ELR (cell line): ENCODE data around the gene DNAI2.
"Not testable (repeated sequence)": the region's sequence is repeated elsewhere in the genome, so short reads cannot be mapped to it uniquely, and the experiment has no call there.

Experiments
- DNase-seq: peaks from one replicate; pipeline ENCODE4 v3.0.0-alpha.2; 2015; ENCODE audit warnings: low read depth

DNAI2 gene

DNA sequence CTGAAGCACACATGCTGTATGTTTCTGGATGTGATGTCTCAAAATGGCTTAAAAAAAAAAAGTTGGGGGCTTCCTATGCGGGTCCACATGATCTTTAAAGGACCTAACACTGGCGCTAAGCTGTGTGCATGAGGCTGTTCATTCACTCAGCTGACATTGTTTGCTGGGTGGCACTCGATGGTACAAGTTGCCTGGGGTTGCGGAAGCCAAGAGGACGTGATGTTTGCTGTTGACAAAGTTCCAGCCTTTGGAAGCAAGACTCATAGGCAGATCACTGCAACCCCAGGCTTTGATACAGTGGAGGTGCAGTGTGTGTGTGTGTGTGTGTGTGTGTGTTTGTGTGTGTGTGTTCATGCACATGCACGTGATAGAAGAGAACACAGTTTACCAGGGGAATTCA lies 29.5 kb upstream of the DNAI2 start:
- DNase-seq = no peak

DNA sequence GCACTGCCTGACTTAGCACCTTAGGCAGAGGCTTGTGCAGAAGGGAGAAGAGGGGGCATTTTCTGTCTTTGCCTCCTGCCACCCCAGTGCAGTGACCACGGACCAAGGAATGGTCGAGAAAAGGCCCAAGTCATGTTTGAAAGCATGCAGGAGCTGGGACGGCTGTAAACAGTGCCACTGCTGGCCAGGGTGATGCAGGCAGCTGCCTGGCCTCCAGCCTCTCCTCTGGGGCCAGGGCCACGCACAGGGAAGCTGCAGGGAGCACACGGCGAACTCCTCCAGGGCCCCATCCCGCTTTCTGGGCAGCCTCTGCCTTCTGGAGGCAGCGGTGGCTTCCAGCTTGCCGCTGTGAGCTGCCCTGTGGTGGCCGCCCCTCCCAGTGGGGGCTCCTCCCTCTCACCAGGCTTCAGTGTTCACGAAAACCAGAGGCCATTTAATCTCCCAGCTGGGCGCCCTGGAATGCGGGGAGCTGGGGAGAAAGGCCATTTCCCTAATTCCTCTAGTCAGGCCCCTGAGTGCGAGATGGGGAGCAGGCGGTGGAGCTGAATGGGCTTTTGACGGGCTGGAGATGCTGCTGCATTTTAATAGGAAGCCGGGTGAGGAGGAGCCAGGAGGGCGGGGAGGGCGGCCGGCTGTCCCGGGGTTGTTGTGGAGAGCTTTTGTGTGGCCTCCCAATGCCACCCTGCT lies 28.7 kb upstream of the DNAI2 start:
- DNase-seq = no peak

DNA sequence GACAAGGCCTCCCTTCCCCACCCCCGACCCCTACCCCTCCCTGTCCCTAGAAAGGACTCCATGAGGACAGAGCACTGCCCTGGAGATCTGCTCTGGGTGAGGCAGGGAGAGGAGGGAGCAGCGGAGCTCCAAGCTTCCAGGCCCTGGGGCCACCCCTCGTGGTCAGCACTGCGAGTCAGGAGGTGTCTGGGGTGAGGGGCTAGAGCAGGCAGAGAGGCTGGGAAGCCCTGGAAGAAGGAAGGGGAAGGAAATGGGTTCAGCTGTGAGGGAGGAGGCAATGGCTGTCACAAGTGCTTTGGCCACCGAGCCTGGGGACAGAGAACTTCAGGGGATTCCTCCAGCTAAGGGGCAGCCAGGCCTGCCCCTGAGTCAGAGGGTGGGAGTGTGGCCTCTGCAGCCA lies 28.2 kb upstream of the DNAI2 start:
- DNase-seq = no peak

DNA sequence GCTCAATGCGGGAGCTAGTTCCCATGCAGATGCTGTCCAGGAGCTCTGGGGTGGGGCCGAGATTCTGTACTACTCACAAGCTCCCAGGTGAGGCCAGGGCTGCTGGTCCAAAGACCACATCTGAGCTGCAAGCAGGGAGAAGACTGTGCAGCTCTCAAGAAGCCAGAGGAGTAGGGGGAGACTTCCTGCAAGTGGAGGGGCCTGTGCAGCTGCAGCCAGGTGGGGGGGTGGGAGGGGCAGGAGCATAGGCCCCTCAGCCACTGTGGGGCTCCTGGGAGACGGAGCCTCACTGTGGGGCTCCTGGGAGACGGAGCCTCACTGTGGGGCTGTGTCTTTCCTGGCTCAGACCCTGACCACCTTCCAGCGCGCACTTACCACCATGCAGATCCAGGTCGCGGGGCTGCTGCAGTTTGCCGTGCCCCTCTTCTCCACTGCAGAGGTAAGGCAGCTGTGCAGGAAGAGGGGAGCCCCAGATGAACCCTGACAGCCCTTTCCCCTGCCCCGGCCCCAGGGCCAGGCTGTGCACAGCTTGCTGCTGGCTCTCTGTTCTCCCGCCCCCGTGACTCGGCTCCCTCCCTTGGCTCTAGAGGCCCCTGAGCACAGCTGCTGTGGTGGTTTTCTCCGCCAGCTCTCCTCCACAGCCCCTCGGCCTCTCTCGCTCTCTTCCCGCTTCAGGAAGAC lies 24.3 kb upstream of the DNAI2 start:
- DNase-seq = no peak

DNA sequence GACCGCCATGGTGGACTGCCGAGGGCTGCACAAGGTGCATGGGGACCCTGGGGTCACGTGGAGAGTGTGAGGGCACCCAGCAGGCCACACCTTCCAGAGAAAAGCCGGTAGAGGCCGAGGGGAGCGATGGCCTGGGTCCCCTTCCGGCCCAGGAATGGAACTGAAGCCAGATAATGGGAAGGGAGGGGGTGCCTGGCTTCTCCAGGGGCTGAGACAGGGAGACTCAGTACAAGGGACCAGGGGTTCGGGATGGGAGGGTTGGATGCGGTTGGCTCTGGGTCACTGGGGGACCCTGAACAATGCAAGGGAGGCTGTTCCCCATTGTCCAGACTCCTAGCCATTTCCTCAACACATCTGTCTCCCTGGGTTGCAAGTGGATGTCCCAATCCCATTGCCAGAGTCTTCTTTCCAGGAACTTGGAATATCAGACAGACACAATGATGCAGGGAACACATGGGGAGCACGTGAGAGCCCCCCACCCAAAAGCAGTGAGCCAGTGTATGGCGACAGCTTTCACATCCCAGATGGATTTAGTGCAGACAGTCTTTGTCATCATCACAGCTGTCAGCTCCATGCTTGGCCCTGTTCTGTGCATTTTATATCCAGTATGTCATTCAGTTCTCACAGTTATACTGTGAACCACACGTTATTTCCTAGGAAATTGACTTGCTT lies 23.6 kb upstream of the DNAI2 start:
- DNase-seq = no peak

DNA sequence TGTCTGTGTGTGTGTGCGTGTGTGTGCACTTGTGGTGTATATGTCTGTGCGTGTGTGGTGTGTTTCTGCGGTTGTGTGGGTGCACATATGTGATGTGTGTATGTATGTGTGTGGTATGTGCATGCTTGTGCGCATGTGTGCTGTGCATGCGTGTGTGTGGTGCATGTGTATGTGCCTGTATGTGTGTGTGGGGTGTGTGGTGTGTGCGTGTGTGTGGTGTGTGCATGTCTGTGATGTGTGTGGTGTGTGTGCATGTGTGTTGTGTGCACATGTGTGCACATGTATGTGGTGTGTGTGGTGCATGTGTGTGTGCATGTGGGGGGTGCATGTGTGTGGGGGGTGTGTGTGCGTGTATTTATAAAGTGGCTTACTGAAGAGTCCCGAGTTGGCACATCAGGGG lies 23.0 kb upstream of the DNAI2 start:
- no peak for DNase-seq

DNA sequence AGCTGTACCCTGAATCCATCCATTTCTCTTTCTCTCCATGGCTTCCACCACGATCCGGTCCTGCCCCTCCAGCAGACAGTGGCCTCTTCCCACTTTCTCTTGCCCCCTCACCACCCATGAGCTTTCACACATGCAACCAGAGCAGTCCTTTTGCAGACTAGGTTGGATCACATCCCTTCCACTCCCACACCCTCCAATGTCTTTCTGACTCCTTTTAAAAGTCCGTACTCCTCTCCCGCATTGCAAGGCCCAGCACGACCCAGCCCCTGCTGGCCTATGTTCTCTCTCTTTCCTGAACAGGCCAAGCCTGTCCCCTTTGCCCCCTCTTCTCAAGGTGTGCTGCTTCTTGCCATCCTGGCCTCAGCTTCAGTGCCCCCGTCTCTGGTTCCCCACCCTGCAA lies 22.5 kb upstream of the DNAI2 start:
- no peak for DNase-seq

DNA sequence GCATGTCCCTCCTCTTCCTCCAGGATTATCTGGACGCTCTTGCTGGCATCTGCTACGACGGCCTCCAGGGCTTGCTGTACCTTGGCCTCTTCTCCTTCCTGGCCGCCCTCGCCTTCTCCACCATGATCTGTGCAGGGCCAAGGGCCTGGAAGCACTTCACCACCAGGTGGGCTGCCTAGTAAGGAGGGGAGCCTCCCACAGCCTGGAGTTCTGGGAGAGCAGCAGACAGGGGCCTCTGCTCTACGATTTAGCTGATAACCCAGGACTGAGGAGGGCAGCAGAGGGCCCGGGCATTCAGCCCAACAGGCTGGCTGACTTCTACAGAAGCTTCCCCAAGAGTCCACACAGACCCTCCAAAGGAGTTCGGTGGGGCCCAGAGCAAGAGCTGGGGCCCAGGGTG lies 21.8 kb upstream of the DNAI2 start:
- DNase-seq = no peak

DNA sequence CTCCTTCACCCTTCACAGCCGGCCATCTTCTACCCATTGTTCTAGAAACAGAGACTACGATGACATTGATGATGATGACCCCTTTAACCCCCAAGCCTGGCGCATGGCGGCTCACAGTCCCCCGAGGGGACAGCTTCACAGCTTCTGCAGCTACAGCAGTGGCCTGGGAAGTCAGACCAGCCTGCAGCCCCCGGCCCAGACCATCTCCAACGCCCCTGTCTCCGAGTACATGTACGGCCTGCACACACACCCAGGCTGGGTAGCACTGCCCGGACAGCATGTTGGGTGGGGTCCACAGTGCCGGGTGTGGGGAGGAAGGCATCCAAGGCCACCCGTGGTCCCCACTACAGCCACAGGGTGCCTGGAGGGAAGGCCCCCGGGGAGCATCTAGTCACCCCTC lies 21.0 kb upstream of the DNAI2 start:
- no peak for DNase-seq

DNA sequence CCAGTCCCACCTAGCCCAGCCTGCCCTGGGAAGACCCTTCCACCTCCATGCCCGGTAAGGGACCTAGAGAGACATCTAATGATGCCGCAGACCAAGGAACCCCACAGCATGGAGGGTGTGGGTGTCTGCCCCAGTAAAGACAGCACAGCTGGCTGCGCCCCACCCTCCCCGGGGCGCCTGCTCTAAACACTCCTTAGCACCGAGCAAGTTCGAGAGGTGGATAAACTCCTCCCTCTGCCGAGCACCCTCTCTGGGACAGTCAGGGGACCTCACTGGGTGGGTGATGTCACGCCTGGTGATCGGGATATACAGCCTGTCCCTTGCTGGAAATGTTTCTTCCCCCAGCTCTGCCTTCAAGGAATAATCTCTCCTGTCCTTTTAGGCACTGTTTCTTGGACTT lies 16.7 kb upstream of the DNAI2 start:
- DNase-seq = no peak

DNA sequence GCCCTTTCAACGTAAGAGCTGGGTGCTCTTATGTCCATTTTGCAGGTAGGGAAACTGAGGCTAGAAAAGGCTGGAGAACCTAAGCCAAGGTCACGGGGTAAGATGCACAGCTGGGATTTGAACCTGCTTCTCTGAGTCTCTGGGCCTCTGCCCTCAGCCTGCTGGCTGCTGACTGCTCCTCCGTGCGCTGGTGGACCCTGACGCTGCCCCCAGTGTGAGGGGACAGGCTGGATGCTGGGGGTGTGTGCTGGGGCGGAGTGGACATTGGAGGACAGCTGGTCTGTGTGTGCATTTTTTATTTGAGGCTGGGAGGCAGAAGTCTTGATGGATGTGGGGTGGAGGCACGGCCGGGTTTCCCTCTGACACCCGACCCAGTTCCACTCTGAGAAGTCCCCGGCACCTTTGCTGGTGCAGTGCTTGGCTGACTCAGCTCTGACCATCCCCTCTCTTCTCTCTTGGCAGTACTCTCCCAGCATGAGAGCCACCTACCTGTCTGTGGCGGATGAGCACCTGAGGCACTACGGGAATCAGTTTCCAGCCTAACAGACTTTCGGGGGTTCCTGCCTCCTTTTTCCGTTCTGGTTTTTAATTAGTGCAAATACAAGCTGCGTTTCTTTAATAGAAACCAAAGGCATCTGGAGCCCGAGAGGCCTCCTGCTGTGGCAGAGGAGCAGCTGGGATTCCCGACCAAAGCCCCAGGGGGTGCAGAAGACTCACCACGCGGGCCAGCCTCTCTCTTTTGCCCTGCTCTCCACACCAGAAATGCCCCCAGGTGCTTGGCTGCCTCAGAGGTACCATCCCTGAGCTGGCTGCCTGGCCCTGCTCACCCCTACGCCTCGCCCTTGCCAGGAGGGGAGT lies 14.1 kb upstream of the DNAI2 start:
- no peak for DNase-seq

- no peak for DNase-seq
Measured at GRCh38 chr17:74260525-74260850, 13.5 kb upstream of the DNAI2 start.

DNA sequence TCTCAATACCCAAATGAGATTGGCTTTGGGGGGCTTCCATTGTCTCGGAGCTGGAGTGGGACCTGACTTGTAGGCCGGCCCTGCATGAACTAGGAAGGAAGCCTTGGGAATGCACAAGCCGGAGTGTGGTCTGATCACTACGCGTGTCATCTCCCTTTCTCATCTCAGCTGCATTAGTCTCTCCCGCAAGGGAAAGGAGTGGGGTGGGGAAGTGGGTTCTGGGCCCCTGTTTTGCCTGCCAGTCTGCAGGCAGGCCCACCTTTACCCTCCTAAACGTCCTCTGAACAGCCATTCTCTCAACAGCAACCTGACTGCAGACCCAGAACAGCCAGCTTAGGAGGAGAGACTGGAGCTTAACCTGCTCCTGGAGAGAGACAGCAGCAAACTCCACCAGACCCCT lies 11.4 kb upstream of the DNAI2 start:
- DNase-seq = no peak

DNA sequence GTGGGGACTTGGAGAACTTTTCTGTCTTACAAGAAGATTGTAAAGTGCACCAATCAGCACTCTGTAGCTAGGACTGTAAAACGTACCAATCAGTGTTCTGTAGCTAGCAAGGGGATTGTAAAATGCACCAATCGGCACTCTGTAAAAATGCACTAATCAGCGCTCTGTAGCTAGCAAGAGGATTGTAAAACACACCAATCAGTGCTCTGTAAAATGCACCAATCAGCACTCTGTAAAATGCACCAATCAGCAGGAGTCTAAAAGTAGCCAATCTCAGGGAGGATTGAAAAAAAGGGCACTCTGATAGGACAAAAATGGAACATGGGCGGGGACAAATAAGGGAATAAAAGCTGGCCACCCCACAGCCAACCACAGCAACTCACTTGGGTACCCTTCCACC lies 7.0 kb upstream of the DNAI2 start:
- DNase-seq = not testable (repeated sequence)

DNA sequence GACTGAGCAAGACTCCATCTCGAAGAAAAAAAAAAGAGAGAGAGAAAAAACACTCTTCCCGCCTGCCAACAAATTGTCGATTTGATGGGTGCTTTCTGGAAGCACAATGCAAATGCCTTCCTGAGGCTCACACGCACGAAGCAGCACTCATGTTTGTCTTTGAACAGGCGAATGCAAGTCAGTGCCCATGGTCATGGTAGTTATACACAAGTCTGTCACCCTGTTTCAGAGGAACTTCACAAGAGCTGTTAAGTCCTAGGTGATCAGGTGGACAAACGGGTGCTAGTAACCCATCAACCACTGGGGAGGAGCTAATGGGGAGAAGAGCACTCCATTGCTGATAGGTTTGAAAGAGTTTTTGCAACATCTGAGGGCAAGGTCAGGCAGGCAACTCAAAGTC lies 6.5 kb upstream of the DNAI2 start:
- no peak for DNase-seq

DNA sequence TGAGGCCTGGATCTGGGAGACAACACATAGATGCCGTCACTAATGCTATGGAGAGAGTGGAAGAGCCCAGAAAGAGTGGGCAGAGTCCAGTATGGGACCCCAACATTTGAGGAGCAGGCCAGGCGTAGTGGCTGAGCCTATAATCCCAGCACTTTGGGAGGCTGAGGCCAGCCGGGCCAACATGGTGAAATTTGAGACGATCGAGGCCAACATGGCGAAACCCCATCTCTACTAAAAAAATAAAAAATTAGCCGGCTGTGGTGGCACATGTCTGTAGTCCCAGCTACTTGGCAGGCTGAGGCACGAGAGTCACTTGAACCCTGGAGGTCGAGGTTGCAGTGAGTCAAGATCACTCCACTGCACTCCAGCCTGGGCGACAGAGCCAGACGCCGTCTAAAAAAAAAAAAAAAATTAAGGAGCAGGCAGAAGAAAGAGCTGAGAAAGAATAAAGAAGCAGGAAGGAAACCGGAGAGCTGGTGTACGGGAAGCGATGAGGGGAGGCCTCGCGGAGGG lies 6.0 kb upstream of the DNAI2 start:
- no peak for DNase-seq

GRCh38 chr17:74268558-74268957 lies 5.5 kb upstream of the DNAI2 start:
- no peak for DNase-seq

DNA sequence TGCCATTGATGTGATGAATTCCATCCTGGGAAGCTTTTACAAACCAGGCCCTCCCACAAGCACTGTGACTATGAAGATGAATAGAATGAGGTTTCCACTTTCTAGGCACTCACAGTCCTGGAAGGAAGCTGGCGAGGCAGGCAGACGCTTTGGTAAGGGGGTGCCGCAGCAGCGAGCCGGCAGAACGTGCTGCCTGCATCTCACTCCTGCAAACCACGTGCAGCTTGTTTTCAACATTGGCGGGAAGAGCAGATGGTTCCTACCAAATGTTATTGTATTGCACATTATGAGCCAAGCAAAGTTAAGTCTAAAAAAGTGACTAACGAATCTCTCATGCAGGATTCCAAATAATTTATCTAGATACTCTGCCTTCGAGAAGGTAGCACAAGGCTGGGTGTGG lies 3.7 kb upstream of the DNAI2 start:
- DNase-seq = no peak

- DNase-seq = no peak
Measured at GRCh38 chr17:74271281-74271680, 2.8 kb upstream of the DNAI2 start.

DNA sequence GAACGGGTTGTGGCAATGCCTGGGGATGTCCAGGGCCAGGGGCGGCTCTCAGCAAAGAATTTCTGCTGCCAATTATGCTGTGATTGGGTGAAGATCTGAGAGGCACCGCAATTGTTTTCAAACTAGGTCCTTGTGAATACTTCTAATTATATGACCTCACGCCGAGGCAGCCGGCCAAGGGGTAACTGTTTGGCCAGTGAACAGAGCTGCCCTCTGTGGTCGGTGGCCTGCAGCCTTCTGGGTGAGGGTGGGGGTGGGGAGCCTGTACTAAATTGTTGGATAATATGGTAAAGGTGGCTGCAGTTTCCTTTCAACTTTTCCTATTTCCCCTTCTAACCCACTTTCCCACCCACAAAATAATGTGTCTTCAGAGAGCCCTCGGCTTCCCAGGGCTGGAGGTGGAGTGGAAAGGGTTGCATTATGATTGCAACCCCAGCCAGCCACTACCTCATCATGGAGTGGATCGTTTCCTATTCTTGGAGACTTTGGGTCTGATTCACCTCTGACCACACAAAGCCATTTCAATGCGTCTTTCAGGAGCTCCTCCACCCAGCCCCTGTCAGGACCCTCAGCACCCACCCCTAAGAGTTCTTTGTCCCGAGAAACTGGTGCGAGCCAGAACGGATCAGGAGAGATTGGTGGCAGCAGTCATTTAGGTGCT lies 2.0 kb upstream of the DNAI2 start:
- DNase-seq = no peak

DNA sequence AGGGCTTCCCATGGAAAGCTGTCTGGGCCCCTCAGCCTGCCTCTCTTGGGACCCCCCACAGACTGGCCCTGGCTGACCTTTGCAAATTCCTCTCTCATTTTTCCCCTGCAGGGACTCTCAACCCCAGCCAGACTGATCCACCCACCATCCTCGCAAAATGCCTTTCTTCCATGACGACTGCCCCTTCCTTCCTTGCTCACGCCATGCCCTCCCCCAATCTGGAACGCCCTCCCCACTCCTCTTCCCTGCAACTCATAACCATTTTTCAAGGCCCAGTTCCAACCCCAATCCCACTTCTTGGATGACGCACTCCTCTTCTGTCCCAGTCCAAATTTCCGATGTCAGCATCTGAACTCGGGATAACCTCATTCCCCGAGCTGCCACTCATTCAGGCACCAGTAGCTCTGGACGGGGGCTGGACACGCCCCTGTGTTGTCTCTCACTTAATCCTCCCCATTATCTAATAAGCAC lies 1.3 kb upstream of the DNAI2 start:
- DNase-seq = no peak
